Upper lobe of right lung (tissue), 1 donor: ENCODE results near the gene DPYD. TPM values are rescaled to one million over a fixed set of nuclear protein-coding genes. Genes with fewer than 3 reads are reported as not detected.

ENCODE experiments used
- ATAC-seq: fragments of 200-7000 bp; cut with Tn5 transposase; one replicate; pipeline ENCODE4 v1.9.1; 2020; ENCODE audit warnings: mild to moderate bottlenecking, moderate library complexity
- DNase-seq: peaks from one replicate; pipeline ENCODE4 v3.0.0-alpha.2; 2020
- H3K27ac ChIP-seq: fragments of 200-600 bp; one replicate; pipeline ENCODE4 v1.8.0; 2022
- H3K27me3 ChIP-seq: fragments of 200-600 bp; one replicate; pipeline ENCODE4 v1.8.0; 2022; ENCODE audit warnings: mild to moderate bottlenecking
- H3K36me3 ChIP-seq: fragments of 200-600 bp; one replicate; pipeline ENCODE4 v1.8.0; 2022
- H3K4me1 ChIP-seq: fragments of 200-600 bp; one replicate; pipeline ENCODE4 v1.8.0; 2022
- H3K4me3 ChIP-seq: fragments of 200-600 bp; one replicate; pipeline ENCODE4 v1.8.0; 2022; ENCODE audit warnings: mild to moderate bottlenecking
- H3K9me3 ChIP-seq: fragments of 200-600 bp; one replicate; pipeline ENCODE4 v1.8.0; 2022
- intact Hi-C: fragments of 100-400 bp; cut with DNase I; formaldehyde crosslinking; loops from one replicate; pipeline ENCODE4 v1.11.0; 2022
- total RNA-seq: library from RNA; stranded (reverse); fragmentation: NEBNext Ultra II Directional; extraction: Animal tissue kit (Norgen Biotek cat#: 25700); gene quantifications from one replicate; pipeline ENCODE4 v1.2.1, GENCODE V29; 2021
- TF ChIP-seq, protein P1 (sequence below): fragments of 200-600 bp; IDR thresholded peaks from one replicate; pipeline ENCODE4 v1.8.0; 2022; ENCODE audit warnings: antibody characterized with exemption
- donor health status: DM: no; HTN: yes; CAD: no; lungs with severe emphysema.

Gene DPYD
- total RNA-seq, 1 donor from 2014 or later, result 82.7 TPM

DNA sequence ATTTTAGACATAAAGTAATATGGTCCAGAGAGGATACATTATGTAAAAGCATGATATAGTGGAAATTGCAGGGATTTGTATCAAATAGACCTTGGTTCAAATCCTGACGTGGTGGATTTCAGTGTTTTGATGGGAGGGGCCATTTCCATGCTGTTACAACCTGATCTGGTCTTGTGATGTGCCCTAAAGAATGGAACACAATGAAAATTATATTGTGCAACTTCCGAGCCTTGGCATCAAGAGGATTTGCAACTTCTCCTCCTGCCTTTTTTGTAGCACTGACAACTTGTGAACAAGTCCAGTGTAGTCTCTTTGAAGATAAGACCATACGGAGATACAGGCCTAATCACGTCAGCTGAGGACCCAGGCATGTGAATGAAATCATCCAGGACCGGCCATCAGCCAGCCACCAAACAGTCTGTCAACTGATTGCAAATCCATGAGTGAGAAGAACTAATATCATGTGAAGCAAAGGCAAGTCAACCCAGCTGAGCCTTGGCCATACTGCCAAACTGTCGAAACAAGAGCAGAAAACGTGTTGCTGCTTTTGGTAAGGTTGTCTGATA lies 412.1 kb downstream of the DPYD start:
- no peak for ATAC-seq
- Histone ChIP-seq H3K9me3 (no peaks in the 10 kb centered on the region), H3K4me3 (no peak overlapping the region), H3K27ac (no peak overlapping the region), H3K27me3 (no peaks in the 10 kb centered on the region), H3K36me3 (peaks cover 7% of the 10 kb centered on the region), H3K4me1 (no peaks in the 10 kb centered on the region)
- TF ChIP-seq, protein P1, sequence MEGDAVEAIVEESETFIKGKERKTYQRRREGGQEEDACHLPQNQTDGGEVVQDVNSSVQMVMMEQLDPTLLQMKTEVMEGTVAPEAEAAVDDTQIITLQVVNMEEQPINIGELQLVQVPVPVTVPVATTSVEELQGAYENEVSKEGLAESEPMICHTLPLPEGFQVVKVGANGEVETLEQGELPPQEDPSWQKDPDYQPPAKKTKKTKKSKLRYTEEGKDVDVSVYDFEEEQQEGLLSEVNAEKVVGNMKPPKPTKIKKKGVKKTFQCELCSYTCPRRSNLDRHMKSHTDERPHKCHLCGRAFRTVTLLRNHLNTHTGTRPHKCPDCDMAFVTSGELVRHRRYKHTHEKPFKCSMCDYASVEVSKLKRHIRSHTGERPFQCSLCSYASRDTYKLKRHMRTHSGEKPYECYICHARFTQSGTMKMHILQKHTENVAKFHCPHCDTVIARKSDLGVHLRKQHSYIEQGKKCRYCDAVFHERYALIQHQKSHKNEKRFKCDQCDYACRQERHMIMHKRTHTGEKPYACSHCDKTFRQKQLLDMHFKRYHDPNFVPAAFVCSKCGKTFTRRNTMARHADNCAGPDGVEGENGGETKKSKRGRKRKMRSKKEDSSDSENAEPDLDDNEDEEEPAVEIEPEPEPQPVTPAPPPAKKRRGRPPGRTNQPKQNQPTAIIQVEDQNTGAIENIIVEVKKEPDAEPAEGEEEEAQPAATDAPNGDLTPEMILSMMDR, result no peak
- intact Hi-C loops, result no loop called here
- no peak for DNase-seq

DNA sequence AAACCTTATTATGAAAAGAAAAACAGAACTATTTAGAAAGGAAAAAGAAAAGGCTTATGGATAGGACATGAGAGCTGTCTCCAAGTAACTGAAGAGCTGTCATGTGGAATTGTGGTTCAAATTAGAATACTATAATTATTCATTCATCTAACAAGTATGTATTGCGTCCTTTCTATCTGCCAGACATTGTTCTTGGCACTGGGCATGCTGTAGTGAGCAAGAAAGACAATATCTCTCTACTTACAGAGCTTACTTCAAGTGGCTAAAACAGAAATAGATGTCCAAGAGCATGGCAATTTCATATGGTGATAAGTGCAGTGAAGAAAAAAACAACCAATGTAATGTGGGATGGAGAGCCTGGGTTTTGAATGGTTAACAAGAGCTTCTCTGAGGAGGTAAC lies 413.0 kb downstream of the DPYD start:
- no peak overlapping the region for H3K4me3 ChIP-seq
- intact Hi-C loops, result no loop called here
- peaks cover 7% of the 10 kb centered on the region for H3K36me3 ChIP-seq
- H3K4me1 ChIP-seq, result no peaks in the 10 kb centered on the region
- ATAC-seq (no peak), DNase-seq (no peak)
- H3K27ac ChIP-seq, result no peak overlapping the region
- H3K27me3 ChIP-seq, result no peaks in the 10 kb centered on the region
- no peaks in the 10 kb centered on the region for H3K9me3 ChIP-seq
- TF ChIP-seq, protein P1, result no peak

DNA sequence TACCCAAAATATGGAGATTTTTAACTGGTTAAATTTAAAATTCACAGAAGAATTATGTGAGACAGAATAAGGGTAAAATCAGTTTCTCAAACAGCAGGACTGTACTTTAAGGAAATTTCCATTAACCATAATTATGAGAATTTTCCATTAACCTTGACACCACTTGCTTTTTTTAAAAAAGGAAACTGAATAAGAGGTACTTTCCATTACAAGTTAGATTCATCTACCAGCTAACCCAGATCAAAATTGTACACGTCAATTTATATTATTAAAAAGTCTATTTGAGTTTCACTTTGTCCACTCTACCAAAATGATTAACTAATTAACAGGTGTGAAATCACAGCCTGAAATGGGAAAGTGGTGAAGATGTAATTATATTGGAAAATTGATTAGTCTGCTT lies 414.5 kb downstream of the DPYD start:
- TF ChIP-seq, protein P1, result no peak
- no peak for DNase-seq
- intact Hi-C loops, result no loop called here
- Histone ChIP-seq H3K4me3 (no peak overlapping the region), H3K27me3 (no peaks in the 10 kb centered on the region), H3K27ac (no peak overlapping the region), H3K9me3 (no peaks in the 10 kb centered on the region), H3K36me3 (peaks cover 7% of the 10 kb centered on the region), H3K4me1 (no peaks in the 10 kb centered on the region)
- no peak for ATAC-seq

DNA sequence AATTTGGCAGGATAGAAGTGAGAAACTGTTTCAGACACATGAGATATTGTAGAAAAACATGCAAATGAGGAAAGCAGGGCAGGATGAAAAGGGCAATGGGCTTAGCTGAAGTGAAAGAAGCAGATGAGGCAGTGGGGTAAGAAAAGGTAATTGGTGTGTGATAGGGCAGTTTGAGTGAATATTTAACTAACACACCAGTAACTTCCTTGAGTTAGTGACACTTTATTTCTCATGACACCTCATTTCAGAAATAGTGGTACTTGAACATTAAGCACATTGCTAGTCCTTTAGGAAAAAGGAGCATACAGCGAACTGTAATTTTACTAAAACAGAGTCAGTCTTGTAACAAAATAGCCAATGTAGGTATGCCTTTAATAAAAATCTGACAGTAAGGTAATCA lies 415.0 kb downstream of the DPYD start:
- Histone ChIP-seq H3K27ac (no peak overlapping the region), H3K4me3 (no peak overlapping the region), H3K9me3 (no peaks in the 10 kb centered on the region), H3K4me1 (no peaks in the 10 kb centered on the region), H3K36me3 (peaks cover 7% of the 10 kb centered on the region), H3K27me3 (no peaks in the 10 kb centered on the region)
- DNase-seq (no peak), ATAC-seq (no peak)
- intact Hi-C loops, result no loop called here
- TF ChIP-seq, protein P1, result no peak

DNA sequence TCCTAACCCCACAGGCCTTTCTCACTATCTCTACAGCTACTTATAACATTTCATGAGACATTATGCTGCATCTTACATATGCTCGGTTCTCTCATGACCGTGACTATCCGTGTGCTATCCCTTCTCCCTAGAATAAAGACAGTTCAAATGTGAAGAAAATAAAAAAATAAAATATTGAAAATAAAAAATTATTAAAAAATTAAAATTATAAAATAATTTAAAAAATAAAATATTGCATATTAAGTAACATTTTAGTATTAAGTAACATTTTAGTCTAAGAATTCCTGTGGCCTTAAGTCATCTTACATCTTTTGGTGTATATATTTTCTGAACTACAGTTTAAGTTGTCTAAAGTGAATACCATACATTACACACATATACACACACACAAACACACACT lies 415.5 kb downstream of the DPYD start:
- no peaks in the 10 kb centered on the region for H3K4me1 ChIP-seq
- H3K27me3 ChIP-seq, result no peaks in the 10 kb centered on the region
- H3K9me3 ChIP-seq, result no peaks in the 10 kb centered on the region
- H3K27ac ChIP-seq, result no peak overlapping the region
- TF ChIP-seq, protein P1, result no peak
- no peak for ATAC-seq
- H3K4me3 ChIP-seq, result no peak overlapping the region
- peaks cover 7% of the 10 kb centered on the region for H3K36me3 ChIP-seq
- DNase-seq, result no peak
- intact Hi-C loops, result no loop called here

DNA sequence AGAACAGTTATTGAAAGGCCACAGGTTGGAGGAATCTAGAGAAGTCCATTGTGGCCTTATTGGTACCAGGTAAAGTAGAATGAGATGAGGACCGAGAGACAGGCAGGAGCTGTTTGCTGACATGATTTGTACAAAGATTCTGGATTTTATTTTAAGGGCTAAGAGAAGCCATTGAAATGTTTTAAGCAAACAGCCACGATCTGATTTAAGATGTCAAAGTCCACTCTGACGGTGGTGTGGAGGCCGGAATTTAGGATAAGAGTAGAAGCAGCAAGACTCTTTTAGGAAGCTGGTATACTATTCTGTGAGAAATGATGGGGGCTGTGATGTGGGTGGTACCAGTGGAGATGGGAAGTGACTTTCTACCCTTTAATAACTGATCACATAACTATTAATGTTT lies 418.5 kb downstream of the DPYD start:
- Histone ChIP-seq H3K27ac (no peak overlapping the region), H3K4me3 (no peak overlapping the region), H3K4me1 (peaks cover 4% of the 10 kb centered on the region), H3K36me3 (peaks cover 7% of the 10 kb centered on the region), H3K9me3 (no peaks in the 10 kb centered on the region), H3K27me3 (no peaks in the 10 kb centered on the region)
- TF ChIP-seq, protein P1, result no peak
- ATAC-seq, result no peak
- no peak for DNase-seq
- intact Hi-C loops, result no loop called here
